SU-DHL-6 (cell line): Measurements from ENCODE around the gene HOXC6.

Experiments
- CTCF ChIP-seq: fragments of 200-600 bp; sonication (generic); IDR thresholded peaks from one replicate; pipeline ENCODE4 v1.5.1; 2017; ENCODE audit warnings: antibody characterized with exemption, mild to moderate bottlenecking, low read length, moderate library complexity; ENCODE audit not compliant: insufficient read depth, poor library complexity, severe bottlenecking
- EZH2phosphoT487 ChIP-seq: fragments of 200-600 bp; sonication (generic), shearing (Covaris generic); conservative IDR thresholded peaks from 2 replicates; pipeline ENCODE4 v1.6.1; 2018; ENCODE audit warnings: mild to moderate bottlenecking, antibody characterized with exemption, low read length, moderate library complexity, mixed read lengths

GRCh38 chr12:54003625-54004024 is 24.6 kb upstream of the HOXC6 start:
- TF ChIP-seq CTCF (no peak), EZH2phosphoT487 (no peak)
